NCI-H774 (cell line): ENCODE results near the gene GMNN.
"Not testable (repeated sequence)": the region's sequence is repeated elsewhere in the genome, so short reads cannot be mapped to it uniquely, and the experiment has no call there.

Experiments used
- DNase-seq: peaks from one replicate; lab custom pipeline; 2025; lab: John Stamatoyannopoulos, UW

GMNN gene

DNA sequence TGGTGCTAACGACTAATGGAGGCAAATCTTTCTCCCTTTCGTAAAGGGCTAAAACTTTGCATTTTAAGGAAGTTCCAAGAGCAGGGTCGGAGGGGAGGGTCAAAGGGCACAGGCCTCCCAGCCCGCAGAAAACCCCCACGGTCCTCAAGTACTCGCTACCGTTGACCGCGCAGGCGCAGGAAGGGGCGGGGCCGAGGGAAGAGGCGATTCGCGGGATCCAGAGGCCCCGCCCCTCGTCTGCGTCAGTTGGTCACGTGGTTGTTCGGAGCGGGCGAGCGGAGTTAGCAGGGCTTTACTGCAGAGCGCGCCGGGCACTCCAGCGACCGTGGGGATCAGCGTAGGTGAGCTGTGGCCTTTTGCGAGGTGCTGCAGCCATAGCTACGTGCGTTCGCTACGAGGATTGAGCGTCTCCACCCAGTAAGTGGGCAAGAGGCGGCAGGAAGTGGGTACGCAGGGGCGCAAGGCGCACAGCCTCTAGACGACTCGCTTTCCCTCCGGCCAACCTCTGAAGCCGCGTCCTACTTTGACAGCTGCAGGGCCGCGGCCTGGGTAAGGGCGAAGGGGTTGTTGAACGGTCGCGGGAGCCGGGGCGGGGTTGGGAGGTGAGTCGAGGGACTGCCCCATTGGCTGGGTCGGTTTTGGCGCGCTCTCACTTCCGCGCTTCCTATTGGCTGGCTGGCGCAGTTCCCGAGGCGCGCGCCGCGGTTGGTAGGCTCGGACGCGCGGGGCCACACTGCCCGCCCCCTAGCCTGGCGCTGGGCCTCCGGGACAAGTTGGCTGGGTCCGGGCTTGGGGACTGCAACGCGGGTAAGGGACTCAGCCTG lies at the start of gene GMNN:
GMNN (plus strand) TSS at position 242 of the 824 bp plus-strand sequence. CDS start 2,310 bp downstream, outside the sequence.
- DNase-seq: peak; percentile 94

DNA sequence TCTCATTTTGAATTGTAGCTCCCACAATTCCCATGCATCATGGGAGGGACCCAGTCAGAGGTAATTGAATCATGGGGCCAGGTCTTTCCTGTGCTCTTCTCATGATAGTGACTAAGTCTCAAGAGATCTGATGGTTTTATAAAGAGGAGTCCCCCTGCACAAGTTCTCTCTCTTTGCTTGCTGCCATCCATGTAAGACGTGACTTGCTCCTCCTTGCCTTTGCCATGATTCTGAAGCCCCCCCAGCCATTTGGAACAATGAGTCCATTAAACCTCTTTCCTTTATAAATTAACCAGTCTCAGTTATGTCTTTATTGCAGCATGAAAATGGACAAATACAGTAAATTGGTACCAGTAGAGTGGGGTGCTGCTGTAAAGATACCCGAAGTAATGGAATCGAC lies 44.1 kb upstream of the GMNN start:
- not testable (repeated sequence) for DNase-seq

DNA sequence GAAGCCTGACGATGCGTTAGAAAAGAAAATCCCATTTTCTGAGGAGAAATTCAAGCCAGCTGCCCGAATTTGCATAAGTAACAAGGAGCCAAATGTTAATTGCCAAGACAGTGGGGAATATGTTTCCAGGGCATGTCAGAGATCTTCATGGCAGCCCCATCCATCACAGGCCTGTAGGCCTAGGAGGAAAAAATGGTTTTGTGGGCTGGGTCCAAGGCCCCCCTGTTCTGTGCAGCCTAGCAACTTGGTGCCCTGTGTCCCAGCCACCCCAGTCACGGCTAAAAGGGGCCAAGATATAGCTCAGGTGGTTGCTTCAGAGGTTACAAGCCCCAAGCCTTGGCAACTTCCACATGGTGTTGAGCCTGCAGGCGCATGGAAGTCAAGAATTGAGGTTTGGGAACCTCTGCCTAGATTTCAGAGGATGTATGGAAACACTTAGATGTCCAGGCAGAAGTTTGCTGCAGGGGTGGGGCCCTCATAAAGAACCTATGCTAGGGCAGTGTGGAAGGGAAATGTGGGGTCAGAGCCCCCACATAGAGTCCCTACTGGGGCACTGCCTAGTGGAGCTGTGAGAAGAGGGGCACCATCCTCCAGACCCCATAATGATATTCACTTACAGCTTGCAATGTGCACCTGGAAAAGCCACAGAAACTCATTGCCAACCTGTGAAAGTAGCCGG lies 43.1 kb upstream of the GMNN start:
- not testable (repeated sequence) for DNase-seq

DNA sequence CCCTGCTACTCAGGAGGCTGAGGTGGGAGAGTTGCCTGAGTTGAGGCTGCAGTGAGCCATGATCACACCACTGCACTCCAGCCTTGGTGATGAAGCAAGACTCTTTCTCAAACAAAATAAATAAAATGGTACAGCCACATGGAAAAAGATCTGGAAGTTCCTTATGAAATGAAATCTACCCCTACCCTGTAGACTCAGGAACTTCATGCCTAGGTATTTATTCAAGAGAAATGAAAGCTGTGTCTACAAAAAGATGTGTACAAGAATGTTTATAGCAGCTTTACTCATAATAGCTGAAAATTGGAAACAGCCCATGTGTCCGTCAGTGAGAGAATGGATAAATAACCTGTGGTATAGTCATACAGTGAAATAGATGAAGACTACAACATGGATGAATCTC lies 40.6 kb upstream of the GMNN start:
- no peak for DNase-seq

DNA sequence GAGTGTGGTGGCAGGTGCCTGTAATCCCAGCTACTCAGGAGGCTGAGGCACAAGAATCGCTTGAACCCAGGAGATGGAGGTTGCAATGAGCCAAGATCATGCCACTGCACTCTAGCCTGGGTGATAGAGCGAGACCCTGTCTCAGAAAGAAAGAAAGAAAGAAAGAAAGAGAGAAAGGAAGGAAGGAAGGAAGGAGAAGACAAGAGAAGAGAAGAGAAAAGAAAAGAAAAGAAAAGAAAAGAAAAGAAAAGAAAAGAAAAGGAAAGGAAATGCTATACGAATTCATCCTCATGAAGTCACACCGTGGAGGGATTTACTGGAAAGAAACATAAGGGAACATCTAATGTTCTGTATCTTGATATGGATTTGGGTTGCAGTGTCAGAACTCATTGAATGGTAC lies 40.0 kb upstream of the GMNN start:
- not testable (repeated sequence) for DNase-seq

DNA sequence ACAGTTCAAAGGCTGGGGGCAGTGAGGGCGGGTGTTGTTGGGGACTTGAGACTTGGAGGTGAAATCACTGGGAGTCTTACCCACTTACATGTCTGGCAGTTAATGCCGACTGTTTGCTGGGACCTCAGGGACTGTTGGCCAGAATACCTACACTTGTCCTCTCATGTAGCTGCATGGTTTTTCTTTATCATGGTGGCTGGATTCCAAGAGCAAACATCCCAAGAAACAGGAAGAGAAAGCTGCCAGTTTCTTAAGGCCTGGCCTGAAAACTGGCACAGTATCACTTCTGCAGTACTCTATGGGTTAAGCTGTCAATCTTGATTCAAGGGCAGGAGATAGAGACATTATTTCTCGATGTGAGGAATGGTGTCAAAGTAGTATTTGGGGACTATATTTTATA lies 36.0 kb upstream of the GMNN start:
- no peak for DNase-seq

DNA sequence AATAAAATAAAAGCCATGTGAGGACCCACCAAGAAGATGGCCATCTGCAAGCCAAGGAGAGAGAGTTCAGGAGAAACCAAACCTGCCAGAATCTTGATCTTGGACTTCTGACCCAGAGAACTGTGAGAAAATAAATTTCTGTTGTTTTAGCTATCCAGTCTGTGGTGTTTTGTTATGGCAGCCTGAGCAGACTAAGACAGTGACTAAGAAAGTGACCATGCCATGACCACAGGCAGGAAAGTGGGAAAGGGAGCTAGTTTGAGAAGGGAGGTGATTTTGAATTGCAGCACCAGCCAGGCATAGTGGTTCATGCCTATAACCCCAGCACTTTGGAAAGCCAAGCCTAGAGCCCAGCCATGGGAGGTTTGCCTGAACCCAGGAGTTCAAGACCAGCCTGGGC lies 33.9 kb upstream of the GMNN start:
- DNase-seq: no peak

DNA sequence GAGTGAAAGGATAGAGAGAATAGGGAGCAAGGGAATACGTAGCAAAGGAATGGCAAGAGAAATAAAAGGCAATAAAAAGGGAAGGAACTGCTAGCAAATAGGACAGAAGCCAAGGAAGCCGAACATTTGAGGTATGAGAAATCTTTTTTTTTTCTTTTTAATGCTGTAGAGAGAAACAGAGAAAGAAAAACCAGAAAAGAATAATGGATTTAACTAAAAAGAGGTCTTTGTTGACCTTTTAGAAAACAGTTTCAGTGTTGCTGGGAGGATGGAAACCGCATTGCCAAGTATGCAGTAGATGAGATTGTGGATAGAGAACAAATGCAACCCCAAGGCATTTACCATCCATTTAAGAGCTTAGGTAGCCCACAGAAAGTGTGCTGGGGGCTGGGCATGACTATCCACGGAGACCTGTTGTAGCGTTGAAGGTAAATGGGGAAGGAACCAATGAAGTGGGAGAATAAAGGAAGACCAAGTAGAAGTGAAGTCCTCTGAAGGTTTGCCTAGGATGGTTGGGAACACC lies 32.5 kb upstream of the GMNN start:
- no peak for DNase-seq

DNA sequence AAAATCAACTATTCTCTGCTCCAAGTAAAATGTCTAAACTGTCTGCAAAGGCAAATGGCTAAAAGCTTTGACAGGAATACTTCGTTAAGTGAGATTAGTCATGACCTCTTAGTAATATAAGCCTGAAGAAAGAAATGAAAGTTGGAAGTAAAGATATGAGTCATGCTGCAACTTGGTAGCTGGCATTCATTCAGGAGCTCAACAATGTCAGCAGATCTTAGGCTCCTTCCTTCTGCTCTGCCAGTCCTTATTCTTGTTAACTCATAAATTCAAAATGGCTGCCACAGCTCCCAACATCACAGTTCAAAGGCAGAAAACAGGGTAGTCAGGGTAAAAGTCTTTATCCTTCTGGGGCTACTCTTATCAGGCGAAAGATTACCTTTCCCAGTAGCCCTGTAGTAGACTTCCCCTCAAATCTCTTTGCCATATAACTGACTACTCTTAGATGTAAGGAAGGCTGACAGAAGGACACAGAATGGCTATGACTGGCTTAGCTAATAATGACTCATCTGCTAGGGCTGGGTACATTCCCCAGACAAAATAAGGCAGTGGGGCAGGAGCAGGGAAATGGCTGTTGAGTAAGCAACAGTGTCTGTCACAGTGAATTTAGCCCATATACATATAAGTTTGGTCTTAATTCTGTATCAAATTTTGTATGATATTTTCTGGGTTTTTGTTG lies 31.3 kb upstream of the GMNN start:
- no peak for DNase-seq

DNA sequence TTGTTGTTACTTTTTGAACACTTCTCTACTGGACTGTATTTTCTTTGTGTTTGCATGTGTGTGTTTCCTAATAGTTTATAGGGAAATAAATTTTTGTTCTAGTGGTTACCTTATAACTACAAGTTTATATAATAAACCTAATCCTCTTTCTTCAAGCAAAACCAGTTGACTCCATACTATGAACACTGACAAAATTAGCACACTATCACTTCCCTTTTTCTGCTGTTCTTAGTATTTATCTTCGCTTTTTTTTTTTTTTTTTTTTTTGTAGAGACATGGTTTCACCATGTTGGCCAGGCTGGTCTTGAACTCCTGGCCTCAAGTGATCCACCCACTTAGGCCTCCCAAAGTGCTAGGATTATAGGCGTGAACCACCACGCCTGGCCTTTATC lies 30.8 kb upstream of the GMNN start:
- DNase-seq: no peak

DNA sequence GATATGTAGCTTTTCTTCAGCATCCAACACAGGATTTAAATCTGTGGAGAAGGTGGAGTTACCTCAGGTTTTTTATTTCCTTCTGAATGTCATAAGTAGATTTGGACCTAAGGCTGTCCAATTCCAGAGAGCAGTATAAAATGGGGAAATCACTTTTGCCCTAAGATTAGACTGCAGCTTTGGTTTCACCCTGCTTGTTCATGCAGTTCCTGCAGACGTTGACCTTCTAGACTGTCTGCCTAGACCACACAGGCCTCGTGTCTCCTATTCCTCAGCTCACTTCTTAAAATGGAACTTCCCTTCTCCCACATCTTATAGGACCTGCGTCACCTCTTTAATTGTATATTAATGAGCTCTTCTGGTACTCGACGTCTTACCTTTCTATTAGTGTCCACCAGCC lies 29.8 kb upstream of the GMNN start:
- DNase-seq: no peak

DNA sequence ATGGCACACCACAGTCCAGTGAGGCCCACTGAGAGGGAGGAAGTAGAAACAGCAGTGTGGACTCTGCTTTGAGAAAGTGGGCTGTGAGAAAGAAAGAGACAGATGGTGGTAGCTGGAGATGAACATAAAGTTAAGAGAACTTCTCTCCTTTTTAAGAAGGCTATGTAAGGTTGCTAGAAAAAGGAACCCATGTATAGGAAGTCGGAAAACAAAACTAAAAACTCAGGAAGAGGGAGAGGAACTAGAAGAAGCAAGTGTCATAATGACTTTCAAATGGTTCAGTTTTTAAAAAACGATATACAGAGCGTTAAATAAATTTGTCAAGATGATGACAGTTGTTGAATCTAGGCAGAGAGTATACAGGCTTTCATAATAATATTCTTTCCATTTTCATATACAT lies 25.4 kb upstream of the GMNN start:
- no peak for DNase-seq

DNA sequence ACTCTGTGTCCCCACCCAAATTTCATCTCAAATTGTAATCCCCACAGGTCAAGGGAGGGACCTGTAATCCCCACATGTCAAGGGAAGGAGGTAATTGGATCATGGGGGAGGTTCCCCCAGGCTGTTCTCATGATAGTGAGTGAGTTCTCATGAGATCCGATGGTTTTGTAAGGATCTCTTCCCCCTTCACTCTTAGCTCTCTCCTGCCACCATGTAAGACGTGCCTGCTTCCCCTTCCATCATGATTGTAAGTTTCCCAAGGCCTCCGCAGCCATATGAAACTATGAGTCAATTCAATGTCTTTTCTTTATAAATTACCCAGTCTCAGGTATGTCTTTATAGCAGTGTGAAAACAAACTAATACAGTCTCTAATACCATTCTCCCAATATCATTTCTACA lies 23.9 kb upstream of the GMNN start:
- DNase-seq: not testable (repeated sequence)

DNA sequence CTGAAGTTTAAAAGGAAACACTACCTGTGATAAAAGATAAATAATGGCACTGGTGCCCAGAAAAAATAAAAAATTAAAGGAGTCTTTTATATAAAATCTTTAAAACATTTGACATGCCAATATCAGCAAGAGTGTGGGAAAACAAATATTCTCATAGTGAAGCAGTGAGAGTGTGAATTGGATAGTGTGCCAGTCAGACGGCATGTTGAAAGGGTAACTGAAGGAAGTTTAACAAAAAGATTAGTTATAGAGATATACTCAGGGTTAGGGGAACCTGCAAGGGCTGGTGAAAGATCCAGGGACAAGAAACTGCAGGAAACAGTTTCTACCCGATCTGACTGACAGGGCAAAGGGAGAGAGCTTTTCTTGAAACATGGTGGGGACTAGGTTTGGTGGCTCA lies 22.2 kb upstream of the GMNN start:
- no peak for DNase-seq

DNA sequence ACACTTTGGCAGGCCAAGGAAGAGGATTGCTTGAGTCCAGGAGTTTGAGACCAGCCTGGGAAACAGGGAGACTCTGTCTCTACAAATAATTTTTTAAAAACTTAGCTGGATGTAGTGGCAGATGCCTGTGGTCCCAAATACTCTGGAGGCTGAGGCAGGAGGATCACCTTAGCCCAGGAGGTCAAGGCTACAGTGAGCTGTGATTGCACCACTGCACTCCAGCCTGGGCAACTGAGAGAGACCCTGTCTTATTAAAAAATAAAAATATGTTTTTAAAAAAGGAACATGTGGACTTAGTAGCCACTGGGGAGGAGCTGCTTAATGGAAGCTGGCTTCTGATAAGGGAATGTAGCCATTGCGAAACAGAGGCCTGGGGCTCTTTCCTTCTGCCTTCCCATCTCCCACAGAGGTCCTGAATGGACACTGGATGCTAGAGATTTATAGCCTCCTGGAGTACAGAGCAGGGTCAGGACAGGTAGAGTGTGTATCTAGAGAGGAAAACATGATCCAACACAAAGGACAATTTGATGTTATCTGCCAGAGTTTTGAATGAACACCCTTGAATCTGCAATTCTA lies 21.7 kb upstream of the GMNN start:
- no peak for DNase-seq

DNA sequence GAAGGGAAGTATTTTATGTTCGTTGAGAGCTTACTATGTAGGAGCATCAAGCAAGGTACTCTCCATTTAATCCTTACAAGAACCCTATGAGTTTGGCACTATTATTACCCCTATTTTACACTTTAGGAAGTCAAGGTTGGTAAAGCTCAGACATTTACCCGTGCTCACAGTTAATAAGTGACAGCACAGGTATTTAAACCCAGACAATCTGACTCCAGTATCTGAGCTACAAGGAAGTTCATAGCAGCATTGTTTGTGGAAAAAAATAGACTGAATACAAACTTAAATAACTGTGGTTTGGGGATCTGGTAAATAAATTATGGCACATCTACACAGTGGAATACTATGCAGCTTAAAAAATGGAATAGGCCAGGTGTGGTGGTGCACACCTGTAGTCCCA lies 21.2 kb upstream of the GMNN start:
- no peak for DNase-seq

DNA sequence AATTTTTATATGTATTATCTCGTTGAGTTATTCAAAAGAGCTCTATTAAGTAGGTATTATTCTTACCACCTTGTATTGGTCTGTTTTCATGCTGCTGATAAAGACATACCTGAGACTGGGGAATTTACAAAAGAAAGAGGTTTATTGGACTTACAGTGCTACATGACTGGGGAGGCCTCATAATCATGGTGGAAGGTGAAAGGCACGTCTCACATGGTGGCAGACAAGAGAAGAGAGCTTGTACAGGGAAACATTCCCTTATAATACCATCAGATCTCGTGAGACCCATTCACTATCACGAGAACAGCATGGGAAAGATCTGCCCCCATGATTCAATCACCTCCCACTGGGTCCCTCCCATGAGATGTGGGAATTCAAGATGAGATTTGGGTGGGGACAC lies 20.4 kb upstream of the GMNN start:
- not testable (repeated sequence) for DNase-seq

DNA sequence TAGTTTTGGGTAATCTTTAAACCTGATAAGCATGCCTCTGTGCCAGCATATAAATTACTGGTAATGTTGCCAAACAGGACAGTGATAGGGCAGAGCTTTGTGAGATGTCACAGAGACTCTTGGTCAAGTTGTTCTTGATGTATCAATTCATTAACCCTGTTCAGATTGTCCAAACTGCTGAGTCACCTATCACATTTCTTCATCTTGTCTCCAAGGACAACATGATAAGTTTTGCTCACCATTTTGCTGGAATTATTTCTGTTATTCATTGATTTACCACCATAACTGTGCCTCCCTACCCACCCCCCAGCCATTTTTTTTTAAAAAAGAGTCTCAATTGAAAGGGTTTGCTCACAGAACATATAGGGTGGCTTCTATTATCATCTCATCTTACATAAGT lies 19.5 kb upstream of the GMNN start:
- DNase-seq: no peak

DNA sequence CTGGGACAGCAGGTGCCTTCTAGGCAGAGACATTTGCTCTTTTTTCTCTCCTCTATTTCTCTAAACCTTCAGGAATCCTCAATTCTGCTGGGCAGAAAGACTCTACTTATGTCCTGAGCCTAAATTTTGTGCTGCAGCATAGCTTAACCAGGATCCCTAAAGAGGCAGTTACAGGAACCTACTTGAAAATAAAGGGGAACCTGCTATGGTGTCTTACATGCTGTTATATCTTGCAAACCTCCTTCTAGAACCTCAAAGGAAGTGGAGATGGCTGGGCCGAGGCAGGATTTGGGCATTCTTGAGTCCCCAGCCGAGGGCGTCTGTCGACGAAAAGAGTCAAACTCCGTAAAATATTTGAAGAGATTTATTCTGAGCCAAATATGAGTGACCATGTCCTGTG lies 17.1 kb upstream of the GMNN start:
- DNase-seq: no peak

DNA sequence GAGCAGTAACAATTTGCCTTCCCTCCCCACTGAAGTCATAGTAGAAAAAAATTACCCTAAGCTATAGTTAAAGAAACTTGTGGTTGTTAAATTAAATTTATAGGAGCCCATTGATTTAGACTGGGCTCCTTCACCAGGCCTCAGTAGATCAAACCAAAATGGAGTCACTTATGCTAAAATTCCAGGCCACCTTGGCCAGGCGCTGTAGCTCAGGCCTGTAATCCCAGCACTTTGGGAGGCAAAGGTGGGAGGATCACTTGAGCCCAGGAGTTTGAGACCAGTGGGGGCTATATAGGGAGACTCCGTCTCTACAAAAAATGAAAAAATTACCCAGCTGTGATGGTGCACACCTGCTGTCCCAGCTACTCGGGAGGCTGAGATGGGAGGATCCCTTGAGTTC lies 15.0 kb upstream of the GMNN start:
- DNase-seq: no peak

DNA sequence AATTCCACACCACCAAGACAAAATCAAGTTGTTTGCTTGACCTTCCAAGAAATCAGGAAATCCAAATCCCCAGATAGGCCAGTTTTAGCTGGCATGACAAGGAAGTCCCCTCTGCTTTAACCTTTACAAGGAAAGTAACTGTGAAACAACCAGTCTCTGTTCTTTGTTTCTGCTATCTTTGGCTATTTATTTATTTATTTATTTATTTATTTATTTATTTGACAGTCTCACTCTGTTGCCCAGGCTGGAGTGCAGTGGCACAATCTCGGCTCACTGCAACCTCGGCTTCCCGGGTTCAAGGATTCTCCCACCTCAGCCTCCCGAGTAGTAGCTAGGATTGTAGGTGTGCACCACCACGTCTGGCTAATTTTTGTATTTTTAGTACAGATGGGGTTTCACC lies 14.5 kb upstream of the GMNN start:
- no peak for DNase-seq

DNA sequence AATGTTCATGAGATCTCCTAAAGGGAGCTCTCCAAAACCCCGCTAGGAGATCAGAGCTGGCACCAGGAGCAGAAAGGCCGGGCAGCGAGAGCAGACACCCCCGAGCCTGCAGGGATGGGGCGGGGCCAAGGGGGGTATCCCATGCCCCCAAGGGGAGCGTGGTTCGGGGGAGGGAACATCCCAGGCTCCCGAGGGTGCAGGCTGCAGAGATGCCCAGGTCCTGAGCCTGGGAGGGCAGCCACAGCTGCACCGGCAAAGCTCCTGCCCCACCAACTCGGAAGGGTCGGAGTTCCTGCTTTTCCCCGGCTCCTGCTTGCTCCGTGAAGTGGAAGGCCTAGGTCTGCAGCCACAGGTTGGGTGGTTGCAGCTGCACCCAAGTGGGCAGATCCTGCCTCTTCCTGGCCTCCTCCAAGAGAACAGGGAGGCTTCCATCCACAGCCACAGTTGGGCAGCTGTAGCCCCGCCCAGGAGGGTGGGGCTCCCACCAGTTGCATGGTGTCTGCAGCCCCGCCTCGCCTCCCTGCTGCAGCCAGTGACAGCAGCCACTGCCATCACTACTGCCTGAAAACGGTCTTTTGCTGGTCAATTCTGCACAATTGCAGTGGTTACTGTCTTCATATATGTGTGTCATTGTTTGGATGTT lies 13.4 kb upstream of the GMNN start:
- no peak for DNase-seq
